Measurements from ENCODE around the gene HNRNPH1. TPM values are rescaled to one million over a fixed set of nuclear protein-coding genes. Genes with fewer than 3 reads are reported as not detected.

Gene HNRNPH1
- total and polyA plus RNA-seq, 4 donors = 480 to 772 (median 597) TPM

- peak in 3 of 6 donors; percentile 25 to 75 (median 61) for DNase-seq (ENCODE audit: low read depth in 4 of 6, low spot score in 6 of 6)
- Histone ChIP-seq H3K36me3 (ENCODE audit: control insufficient read depth, insufficient read depth, low read length) (peaks cover 11% of the 10 kb centered on the region), H3K27ac (ENCODE audit: low read depth, low read length) (peak overlapping the region; percentile 99), H3K9me3 (ENCODE audit: control insufficient read depth, insufficient read depth, low read length) (no peaks in the 10 kb centered on the region), H3K4me3 (ENCODE audit: low read depth, low read length) (peak overlapping the region; percentile 99), H3K4me1 (ENCODE audit: control insufficient read depth, insufficient read depth, low read length) (peaks cover 14% of the 10 kb centered on the region), H3K27me3 (ENCODE audit: control insufficient read depth, insufficient read depth, low read length) (no peaks in the 10 kb centered on the region)
- WGBS (ENCODE audit: insufficient coverage) = 3% methylated on average over 64 of the region's 68 CpGs
These were observed 653 bp upstream of the HNRNPH1 start for GRCh38 chr5:179623906-179624741.

- no peak overlapping the region for H3K27ac ChIP-seq (ENCODE audit: low read depth, low read length)
- peak overlapping the region; percentile 99 for H3K4me3 ChIP-seq (ENCODE audit: low read depth, low read length)
- peaks cover 22% of the 10 kb centered on the region for H3K36me3 ChIP-seq (ENCODE audit: control insufficient read depth, insufficient read depth, low read length)
- peaks cover 14% of the 10 kb centered on the region for H3K4me1 ChIP-seq (ENCODE audit: control insufficient read depth, insufficient read depth, low read length)
- 8% methylated on average over 5 of the region's 11 CpGs for WGBS (ENCODE audit: insufficient coverage)
- H3K9me3 ChIP-seq (ENCODE audit: control insufficient read depth, insufficient read depth, low read length) = no peaks in the 10 kb centered on the region
- no peak for DNase-seq (ENCODE audit: low read depth in 4 of 6, low spot score in 6 of 6)
- H3K27me3 ChIP-seq (ENCODE audit: control insufficient read depth, insufficient read depth, low read length) = no peaks in the 10 kb centered on the region
These were observed 1.8 kb downstream of the HNRNPH1 start for GRCh38 chr5:179621551-179622214.

GRCh38 chr5:179620703-179621350, 2.6 kb downstream of the HNRNPH1 start:
- 0% methylated on average over 1 of the region's 5 CpGs for WGBS (ENCODE audit: insufficient coverage)
- Histone ChIP-seq H3K27me3 (ENCODE audit: control insufficient read depth, insufficient read depth, low read length) (no peaks in the 10 kb centered on the region), H3K9me3 (ENCODE audit: control insufficient read depth, insufficient read depth, low read length) (no peaks in the 10 kb centered on the region), H3K4me3 (ENCODE audit: low read depth, low read length) (peak overlapping the region; percentile 99), H3K36me3 (ENCODE audit: control insufficient read depth, insufficient read depth, low read length) (peaks cover 27% of the 10 kb centered on the region), H3K4me1 (ENCODE audit: control insufficient read depth, insufficient read depth, low read length) (peaks cover 14% of the 10 kb centered on the region), H3K27ac (ENCODE audit: low read depth, low read length) (no peak overlapping the region)
- no peak for DNase-seq (ENCODE audit: low read depth in 4 of 6, low spot score in 6 of 6)

- H3K4me3 ChIP-seq (ENCODE audit: low read depth, low read length) = peak overlapping the region; percentile 99
- no peaks in the 10 kb centered on the region for H3K27me3 ChIP-seq (ENCODE audit: control insufficient read depth, insufficient read depth, low read length)
- no peak for DNase-seq (ENCODE audit: low read depth in 4 of 6, low spot score in 6 of 6)
- H3K27ac ChIP-seq (ENCODE audit: low read depth, low read length) = no peak overlapping the region
- H3K4me1 ChIP-seq (ENCODE audit: control insufficient read depth, insufficient read depth, low read length) = peaks cover 14% of the 10 kb centered on the region
- H3K9me3 ChIP-seq (ENCODE audit: control insufficient read depth, insufficient read depth, low read length) = no peaks in the 10 kb centered on the region
- 0% methylated on average over 1 of the region's 3 CpGs for WGBS (ENCODE audit: insufficient coverage)
- peaks cover 28% of the 10 kb centered on the region for H3K36me3 ChIP-seq (ENCODE audit: control insufficient read depth, insufficient read depth, low read length)
These were observed 3.2 kb downstream of the HNRNPH1 start for GRCh38 chr5:179620293-179620692.

- peaks cover 10% of the 10 kb centered on the region for H3K4me1 ChIP-seq (ENCODE audit: control insufficient read depth, insufficient read depth, low read length)
- no peak for DNase-seq (ENCODE audit: low read depth in 4 of 6, low spot score in 6 of 6)
- peak overlapping the region; percentile 24 for H3K4me3 ChIP-seq (ENCODE audit: low read depth, low read length)
- H3K27ac ChIP-seq (ENCODE audit: low read depth, low read length) = no peak overlapping the region
- H3K27me3 ChIP-seq (ENCODE audit: control insufficient read depth, insufficient read depth, low read length) = no peaks in the 10 kb centered on the region
- H3K36me3 ChIP-seq (ENCODE audit: control insufficient read depth, insufficient read depth, low read length) = peaks cover 33% of the 10 kb centered on the region
- WGBS (ENCODE audit: insufficient coverage) = no CpG with 5 or more reads among the region's 4 CpGs
- H3K9me3 ChIP-seq (ENCODE audit: control insufficient read depth, insufficient read depth, low read length) = no peaks in the 10 kb centered on the region
These were observed 3.7 kb downstream of the HNRNPH1 start for GRCh38 chr5:179619776-179620175.

GRCh38 chr5:179618923-179619554, 4.4 kb downstream of the HNRNPH1 start:
- 0% methylated on average over 1 of the region's 6 CpGs for WGBS (ENCODE audit: insufficient coverage)
- no peak for DNase-seq (ENCODE audit: low read depth in 4 of 6, low spot score in 6 of 6)
- H3K9me3 ChIP-seq (ENCODE audit: control insufficient read depth, insufficient read depth, low read length) = no peaks in the 10 kb centered on the region
- H3K27ac ChIP-seq (ENCODE audit: low read depth, low read length) = no peak overlapping the region
- peaks cover 3% of the 10 kb centered on the region for H3K4me1 ChIP-seq (ENCODE audit: control insufficient read depth, insufficient read depth, low read length)
- H3K36me3 ChIP-seq (ENCODE audit: control insufficient read depth, insufficient read depth, low read length) = peaks cover 35% of the 10 kb centered on the region
- H3K4me3 ChIP-seq (ENCODE audit: low read depth, low read length) = peak overlapping the region; percentile 24
- H3K27me3 ChIP-seq (ENCODE audit: control insufficient read depth, insufficient read depth, low read length) = no peaks in the 10 kb centered on the region

GRCh38 chr5:179617930-179618329, 5.5 kb downstream of the HNRNPH1 start:
- Histone ChIP-seq H3K27ac (ENCODE audit: low read depth, low read length) (no peak overlapping the region), H3K36me3 (ENCODE audit: control insufficient read depth, insufficient read depth, low read length) (peaks cover 46% of the 10 kb centered on the region), H3K9me3 (ENCODE audit: control insufficient read depth, insufficient read depth, low read length) (no peaks in the 10 kb centered on the region), H3K4me3 (ENCODE audit: low read depth, low read length) (no peak overlapping the region), H3K4me1 (ENCODE audit: control insufficient read depth, insufficient read depth, low read length) (no peaks in the 10 kb centered on the region), H3K27me3 (ENCODE audit: control insufficient read depth, insufficient read depth, low read length) (no peaks in the 10 kb centered on the region)
- 60% methylated on average over 1 of the region's 7 CpGs for WGBS (ENCODE audit: insufficient coverage)
- DNase-seq (ENCODE audit: low read depth in 4 of 6, low spot score in 6 of 6) = no peak

GRCh38 chr5:179616002-179616594, 7.4 kb downstream of the HNRNPH1 start:
- Histone ChIP-seq H3K4me3 (ENCODE audit: low read depth, low read length) (no peak overlapping the region), H3K36me3 (ENCODE audit: control insufficient read depth, insufficient read depth, low read length) (peaks cover 59% of the 10 kb centered on the region), H3K9me3 (ENCODE audit: control insufficient read depth, insufficient read depth, low read length) (no peaks in the 10 kb centered on the region), H3K27ac (ENCODE audit: low read depth, low read length) (no peak overlapping the region), H3K27me3 (ENCODE audit: control insufficient read depth, insufficient read depth, low read length) (no peaks in the 10 kb centered on the region), H3K4me1 (ENCODE audit: control insufficient read depth, insufficient read depth, low read length) (no peaks in the 10 kb centered on the region)
- DNase-seq (ENCODE audit: low read depth in 4 of 6, low spot score in 6 of 6) = no peak
- WGBS (ENCODE audit: insufficient coverage) = 100% methylated on average over 1 of the region's 9 CpGs

- H3K4me3 ChIP-seq (ENCODE audit: low read depth, low read length) = no peak overlapping the region
- WGBS (ENCODE audit: insufficient coverage) = 83% methylated on average over 1 of the region's 2 CpGs
- DNase-seq (ENCODE audit: low read depth in 4 of 6, low spot score in 6 of 6) = no peak
- H3K27ac ChIP-seq (ENCODE audit: low read depth, low read length) = no peak overlapping the region
- H3K9me3 ChIP-seq (ENCODE audit: control insufficient read depth, insufficient read depth, low read length) = no peaks in the 10 kb centered on the region
- no peaks in the 10 kb centered on the region for H3K27me3 ChIP-seq (ENCODE audit: control insufficient read depth, insufficient read depth, low read length)
- peaks cover 61% of the 10 kb centered on the region for H3K36me3 ChIP-seq (ENCODE audit: control insufficient read depth, insufficient read depth, low read length)
- no peaks in the 10 kb centered on the region for H3K4me1 ChIP-seq (ENCODE audit: control insufficient read depth, insufficient read depth, low read length)
These were observed 8.3 kb downstream of the HNRNPH1 start for GRCh38 chr5:179615203-179615602.
